Measurements from ENCODE around the gene ZNF418. TPM values are rescaled to one million over a fixed set of nuclear protein-coding genes. Genes with fewer than 3 reads are reported as not detected.

Gene ZNF418
- total RNA-seq, 1 experiment from 2014 or later = 20.8 TPM

GRCh38 chr19:57872450-57872849 lies 62.8 kb downstream of the ZNF418 start:
- no peak for TF ChIP-seq OVOL2 (CRISPR knock-in tag; IDR thresholded peaks at IDR 0.05; ENCODE audit: borderline replicate concordance)
- no peak for TF ChIP-seq NR2C2 (CRISPR knock-in tag; IDR thresholded peaks at IDR 0.05)
- Mint-ChIP-seq H3K4me3 (no peak overlapping the region), H3K27ac (no peak overlapping the region), H3K27me3 (ENCODE audit: low read depth) (0 out of 2 replicates have a peak, but pooled peaks cover 4% of the 10 kb centered on the region), H3K9me3 (peaks cover 57% of the 10 kb centered on the region), H3K36me3 (peaks cover 89% of the 10 kb centered on the region), H3K4me1 (no peaks in the 10 kb centered on the region)
- POLR2A ChIA-PET = no interaction called here
- DNase-seq (ENCODE audit: low spot score) (no peak), ATAC-seq (no peak)
- CTCF ChIA-PET = no interaction called here

Other genes starting within 250 kb of the ZNF418 start
- gene ZNF154, start 226.2 kb downstream of the ZNF418 start, total RNA-seq (2021) = 20.0 to 22.0 TPM (median 21.4 TPM) in 3 replicates
- gene ZNF671, start 207.8 kb downstream of the ZNF418 start, total RNA-seq (2021) = 6.8 to 9.1 TPM (median 7.1 TPM) in 3 replicates
- 14.3 to 16.9 TPM (median 16.4 TPM) in 3 replicates for gene ZNF776, start 188.6 kb downstream of the ZNF418 start, total RNA-seq (2021)
- gene ZNF586, start 165.7 kb downstream of the ZNF418 start, total RNA-seq (2021) = 13.6 to 16.4 TPM (median 15.4 TPM) in 3 replicates
- gene ZNF552, start 120.5 kb downstream of the ZNF418 start, total RNA-seq (2021) = 9.0 to 13.1 TPM (median 9.3 TPM) in 3 replicates
- gene ZNF587B, start 105.1 kb downstream of the ZNF418 start, total RNA-seq (2021) = 39.9 to 43.2 TPM (median 41.7 TPM) in 3 replicates
- 46.6 to 57.0 TPM (median 47.0 TPM) in 3 replicates for gene ZNF587, start 85.5 kb downstream of the ZNF418 start, total RNA-seq (2021)
- 60.7 to 80.8 TPM (median 77.8 TPM) in 3 replicates for gene ZNF814, start 46.4 kb downstream of the ZNF418 start, total RNA-seq (2021)
- gene ZNF417, start 18.8 kb downstream of the ZNF418 start, total RNA-seq (2021) = 21.4 to 22.6 TPM (median 21.5 TPM) in 3 replicates
- gene ZNF256, start 12.3 kb upstream of the ZNF418 start, total RNA-seq (2021) = 15.1 to 17.9 TPM (median 15.9 TPM) in 3 replicates
- 1.1 to 1.3 TPM (median 1.1 TPM) in 3 replicates for gene C19orf18, start 39.1 kb upstream of the ZNF418 start, total RNA-seq (2021)
- 24.5 to 26.2 TPM (median 26.1 TPM) in 3 replicates for gene ZNF606, start 67.4 kb upstream of the ZNF418 start, total RNA-seq (2021)
- gene ZSCAN1, start 98.6 kb upstream of the ZNF418 start, total RNA-seq (2021) = 0.69 to 1.3 TPM (median 0.78 TPM) in 3 replicates
- gene ZNF135, start 123.9 kb upstream of the ZNF418 start, total RNA-seq (2021) = 5.6 to 8.0 TPM (median 7.2 TPM) in 3 replicates
- gene ZSCAN18, start 162.8 kb upstream of the ZNF418 start, total RNA-seq (2021) = 55.9 to 65.5 TPM (median 64.8 TPM) in 3 replicates
- 16.3 to 18.3 TPM (median 16.5 TPM) in 3 replicates for gene ZNF329, start 215.4 kb upstream of the ZNF418 start, total RNA-seq (2021)
- 25.4 to 28.8 TPM (median 27.5 TPM) in 3 replicates for gene ZNF274, start 247.7 kb upstream of the ZNF418 start, total RNA-seq (2021)

Measured in WTC11 (cell line).